ENCODE data around the gene GPR160. TPM values are rescaled to one million over a fixed set of nuclear protein-coding genes. Genes with fewer than 3 reads are reported as not detected.

The GPR160 gene
- total RNA-seq, 1 donor from 2014 or later = 2.6 TPM

DNA sequence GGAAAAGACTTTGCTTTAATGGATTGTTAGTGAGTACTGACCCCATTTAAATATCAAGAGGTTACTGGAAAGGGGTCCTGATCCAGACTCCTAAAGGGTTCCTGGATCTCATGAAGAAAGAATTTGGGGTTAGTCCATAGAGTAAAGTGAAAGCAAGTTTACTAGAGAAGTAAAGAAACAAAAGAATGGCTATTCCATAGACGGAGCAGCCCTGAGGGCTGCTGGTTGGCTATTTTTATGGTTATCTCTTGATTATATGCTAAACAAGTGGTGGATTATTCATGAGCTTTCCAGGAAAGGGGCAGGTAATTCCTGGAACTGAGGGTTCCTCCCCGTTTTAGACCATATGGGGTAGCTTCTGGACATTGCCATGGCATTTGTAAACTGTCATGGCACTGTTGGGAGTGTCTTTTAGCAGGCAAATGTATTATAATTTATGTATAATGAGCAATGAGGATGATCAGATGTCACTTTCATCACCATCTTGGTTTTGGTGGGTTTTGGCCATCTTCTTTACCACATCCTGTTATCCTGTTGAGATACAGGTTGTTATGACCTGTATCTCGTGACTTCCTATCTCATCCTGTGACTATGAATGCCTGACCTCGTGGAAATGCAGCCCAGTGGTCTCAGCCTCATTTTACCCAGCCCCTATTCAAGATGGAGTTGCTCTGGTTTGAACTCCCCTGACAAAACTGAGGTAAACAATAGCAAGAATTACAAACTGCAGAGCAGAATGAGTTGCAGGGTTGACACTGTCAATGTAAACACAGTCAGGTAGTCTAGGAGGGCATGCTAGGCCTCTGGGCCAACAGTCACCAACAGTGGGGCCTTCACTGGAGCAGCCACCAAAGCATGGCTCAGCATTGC, 10.3 kb upstream of the GPR160 start:
- no peak for DNase-seq (ENCODE audit: low read depth, low spot score)

GRCh38 chr3:170033489-170033888, 4.3 kb upstream of the GPR160 start:
- no peak for DNase-seq (ENCODE audit: low read depth, low spot score)

DNA sequence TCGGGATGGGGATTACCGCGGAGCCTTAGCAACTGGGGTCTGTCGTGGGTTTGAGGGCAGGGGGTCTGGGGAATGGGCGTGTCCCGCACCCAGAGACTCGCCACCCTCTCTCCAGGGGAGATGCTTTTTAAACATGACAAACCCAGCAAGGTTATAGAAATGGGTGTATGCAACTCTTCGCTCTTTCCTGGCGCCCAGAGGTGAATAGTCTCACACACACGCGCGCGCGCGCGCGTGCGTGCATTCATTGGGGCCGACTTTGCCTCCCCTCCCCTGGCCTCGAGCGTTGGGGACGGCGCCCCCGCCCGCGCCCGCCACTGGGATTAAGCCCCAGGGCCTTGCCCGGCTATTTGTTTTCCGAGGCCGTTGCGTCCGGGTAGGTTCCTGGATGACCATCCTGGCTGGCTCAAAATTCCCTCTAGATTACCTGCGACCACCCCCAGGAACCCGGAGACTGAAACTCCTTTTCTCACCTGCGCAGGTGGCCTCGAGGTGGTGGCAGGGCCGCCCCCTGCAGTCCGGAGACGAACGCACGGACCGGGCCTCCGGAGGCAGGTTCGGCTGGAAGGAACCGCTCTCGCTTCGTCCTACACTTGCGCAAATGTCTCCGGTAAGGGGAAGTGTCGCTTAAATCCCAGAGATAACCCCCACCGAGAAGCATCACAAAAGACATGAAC, 777 bp downstream of the GPR160 start:
- no peak for DNase-seq (ENCODE audit: low read depth, low spot score)

- DNase-seq (ENCODE audit: low read depth, low spot score) = no peak
Observed at GRCh38 chr3:170040418-170040817, 2.6 kb downstream of the GPR160 start.

- no peak for DNase-seq (ENCODE audit: low read depth, low spot score)
Observed at GRCh38 chr3:170043506-170043905, 5.7 kb downstream of the GPR160 start.

GRCh38 chr3:170044271-170044670, 6.5 kb downstream of the GPR160 start:
- no peak for DNase-seq (ENCODE audit: low read depth, low spot score)

DNA sequence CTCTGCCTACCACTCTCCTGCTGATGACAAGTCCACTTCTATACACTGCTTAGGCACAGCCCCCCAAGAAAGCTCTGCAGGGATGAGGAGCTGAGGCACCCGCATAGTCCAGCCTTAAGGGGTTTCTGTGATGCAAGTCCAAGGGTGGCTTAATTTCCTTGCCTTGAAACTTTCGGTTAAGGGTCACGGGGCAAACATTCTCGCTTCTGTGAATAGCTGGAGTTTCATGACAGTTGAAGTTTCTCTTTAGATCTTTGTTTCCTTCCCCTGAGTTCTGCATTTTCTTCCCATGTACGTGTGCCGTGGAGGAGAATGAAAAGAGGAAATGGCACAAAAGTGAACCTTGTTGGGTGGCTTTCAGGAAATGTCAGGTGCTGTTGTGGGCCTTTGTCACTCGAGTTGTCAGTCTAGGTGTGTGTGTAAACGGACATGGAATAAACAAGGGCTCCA, 7.0 kb downstream of the GPR160 start:
- DNase-seq (ENCODE audit: low read depth, low spot score) = no peak

DNA sequence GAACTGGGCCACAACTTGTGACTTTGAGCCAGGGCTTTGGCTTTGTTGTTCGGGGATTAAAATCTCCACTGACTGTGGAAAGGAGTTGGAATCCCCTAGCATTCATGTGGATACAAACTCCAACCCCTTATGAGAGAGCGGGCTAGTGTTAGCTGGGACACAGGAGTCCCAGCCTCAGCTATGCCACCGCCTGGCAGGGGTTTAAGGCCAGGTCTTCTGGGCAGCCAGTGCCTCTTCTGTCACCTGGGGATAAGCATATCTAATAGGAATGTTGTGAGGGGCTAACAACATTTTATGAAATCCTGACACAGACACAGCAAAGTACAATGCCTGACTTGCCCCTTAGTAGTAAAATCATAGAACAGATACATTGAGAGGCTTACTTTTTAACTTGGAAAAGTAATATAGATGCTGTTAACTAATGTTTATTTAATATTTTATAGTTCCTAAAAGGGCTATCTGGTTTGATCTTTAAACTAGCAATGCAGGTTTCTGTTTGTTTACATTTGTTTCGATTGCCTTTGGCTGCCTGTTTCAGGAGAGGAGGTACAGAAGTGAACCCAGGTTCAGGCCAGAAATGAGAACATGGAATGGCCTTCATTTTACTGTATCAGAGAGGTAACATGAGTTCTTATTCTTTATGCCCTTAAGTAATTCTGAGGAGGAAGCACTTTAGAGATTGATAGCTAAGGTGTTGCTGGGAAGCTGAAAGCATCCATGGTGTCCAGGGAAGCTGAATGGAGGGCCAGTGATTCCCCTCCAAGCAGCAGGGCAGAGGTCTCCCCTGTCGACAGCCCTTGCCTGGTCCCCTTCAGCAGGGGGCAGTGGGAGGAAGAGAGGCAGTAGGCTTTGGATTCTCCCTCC, 8.7 kb downstream of the GPR160 start:
- DNase-seq (ENCODE audit: low read depth, low spot score) = no peak

DNA sequence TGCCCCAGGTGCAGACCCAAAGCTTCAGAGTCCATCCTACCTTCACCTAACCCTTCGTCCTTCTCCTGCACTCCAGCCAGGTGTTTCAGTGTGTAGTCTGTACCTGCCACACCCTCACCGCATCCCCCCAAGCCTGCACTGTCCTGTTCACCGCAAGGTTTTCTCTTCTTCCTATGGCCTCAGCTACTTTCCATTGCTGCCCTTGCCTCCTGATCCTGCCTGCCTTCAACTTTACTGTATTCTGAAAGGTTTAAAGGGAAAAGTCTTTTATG, 9.3 kb downstream of the GPR160 start:
- no peak for DNase-seq (ENCODE audit: low read depth, low spot score)

DNA sequence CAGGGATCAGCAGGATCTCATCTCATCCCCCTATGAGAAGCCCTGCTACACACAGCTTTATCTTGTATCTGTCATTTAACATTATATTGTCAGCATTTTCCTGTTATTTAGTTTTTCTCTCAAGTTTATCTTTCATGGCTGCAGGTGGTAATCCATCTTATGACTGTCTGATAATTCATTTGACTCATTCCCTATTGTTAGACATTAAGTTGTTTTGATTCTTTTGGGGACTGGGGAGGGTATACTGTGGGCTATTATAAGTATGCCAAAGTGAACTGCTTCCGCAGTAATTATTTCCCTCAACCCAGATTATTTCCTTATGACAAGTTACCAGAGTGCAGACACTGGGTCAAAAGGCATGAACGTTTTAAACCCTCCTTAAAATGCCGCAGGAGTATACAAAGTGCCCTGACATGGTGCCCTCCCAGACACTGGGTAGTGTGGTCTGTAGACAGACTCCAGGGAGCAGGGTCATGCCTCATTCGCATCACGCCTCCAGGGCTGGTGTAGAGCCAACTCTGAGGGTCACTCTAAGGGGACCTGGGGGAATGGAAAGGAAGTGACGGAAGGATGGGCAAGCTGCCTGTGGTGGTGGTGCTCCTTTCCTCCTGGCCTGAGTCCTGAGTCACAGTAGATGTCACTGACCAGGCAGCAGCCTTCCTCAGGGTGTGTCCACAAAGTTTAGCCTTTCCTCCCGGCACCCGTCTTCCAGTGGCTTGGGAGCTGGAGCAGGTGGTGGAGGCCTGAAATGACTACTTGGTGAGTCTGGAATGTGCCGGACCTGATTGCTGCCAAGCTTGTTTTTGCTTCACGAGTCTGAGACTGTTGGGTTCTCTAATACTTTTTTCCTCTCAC, 11.6 kb downstream of the GPR160 start:
- DNase-seq (ENCODE audit: low read depth, low spot score) = peak; percentile 19

DNA sequence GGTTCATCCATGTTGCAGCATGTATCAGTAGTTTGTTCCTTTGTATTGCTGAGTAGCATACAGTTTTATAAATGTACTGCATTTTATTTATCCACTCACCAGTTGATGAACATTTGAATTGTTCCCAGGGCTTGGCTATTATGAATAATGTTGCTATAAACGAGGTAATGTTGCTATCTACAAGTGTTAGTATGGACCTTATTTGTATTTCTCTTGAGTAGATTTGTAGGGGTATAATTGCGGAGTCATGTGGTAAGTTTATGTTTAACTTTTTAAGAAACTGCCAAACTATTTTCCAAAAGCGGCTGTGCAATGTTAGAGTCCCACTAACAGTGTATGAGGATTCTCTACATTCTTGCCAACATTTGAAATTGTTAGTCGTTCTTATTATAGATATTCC, 13.0 kb downstream of the GPR160 start:
- DNase-seq (ENCODE audit: low read depth, low spot score) = no peak

GRCh38 chr3:170052398-170052797, 14.6 kb downstream of the GPR160 start:
- no peak for DNase-seq (ENCODE audit: low read depth, low spot score)

GRCh38 chr3:170054204-170054603, 16.4 kb downstream of the GPR160 start:
- DNase-seq (ENCODE audit: low read depth, low spot score) = no peak

DNA sequence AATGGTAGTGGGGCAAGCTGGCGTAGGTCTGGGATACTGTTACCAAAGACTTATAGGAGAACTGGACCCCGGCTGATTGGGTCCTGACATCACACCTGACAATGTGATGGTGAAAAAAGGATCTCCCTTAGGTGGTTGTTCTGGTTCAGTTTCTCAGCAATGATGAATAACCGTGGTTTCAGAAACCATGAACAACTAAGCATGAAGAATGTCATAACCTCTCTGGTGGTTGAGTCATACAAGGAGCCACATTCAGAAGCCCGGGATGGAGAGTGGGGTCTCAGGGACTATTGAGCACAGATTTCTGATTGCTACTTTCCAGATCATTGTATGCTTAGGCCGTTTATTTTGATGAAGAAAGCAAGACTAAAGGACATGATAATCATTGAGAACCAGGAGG, 17.4 kb downstream of the GPR160 start:
- DNase-seq (ENCODE audit: low read depth, low spot score) = no peak

- no peak for DNase-seq (ENCODE audit: low read depth, low spot score)
Observed at GRCh38 chr3:170056710-170057454, 19.1 kb downstream of the GPR160 start.

DNA sequence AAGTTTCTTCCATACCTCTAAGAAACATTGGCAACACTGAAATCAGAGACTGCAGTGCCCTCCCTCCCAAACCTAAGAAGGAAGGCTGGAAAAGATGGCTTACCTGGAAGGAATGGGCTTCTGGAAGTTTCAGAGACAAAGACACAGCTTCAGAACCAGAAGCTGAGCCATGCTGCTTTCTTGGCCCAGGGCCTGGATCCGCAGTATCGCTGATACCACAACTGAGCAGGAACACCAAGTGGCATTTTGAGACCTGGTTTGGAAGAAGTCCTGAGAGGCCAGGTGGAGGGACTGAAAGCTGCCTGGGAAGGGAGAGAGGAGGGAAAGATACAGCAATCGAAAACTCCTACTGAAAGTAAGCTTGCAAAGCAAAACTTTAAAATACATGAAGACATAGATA, 19.8 kb downstream of the GPR160 start:
- DNase-seq (ENCODE audit: low read depth, low spot score) = no peak

DNA sequence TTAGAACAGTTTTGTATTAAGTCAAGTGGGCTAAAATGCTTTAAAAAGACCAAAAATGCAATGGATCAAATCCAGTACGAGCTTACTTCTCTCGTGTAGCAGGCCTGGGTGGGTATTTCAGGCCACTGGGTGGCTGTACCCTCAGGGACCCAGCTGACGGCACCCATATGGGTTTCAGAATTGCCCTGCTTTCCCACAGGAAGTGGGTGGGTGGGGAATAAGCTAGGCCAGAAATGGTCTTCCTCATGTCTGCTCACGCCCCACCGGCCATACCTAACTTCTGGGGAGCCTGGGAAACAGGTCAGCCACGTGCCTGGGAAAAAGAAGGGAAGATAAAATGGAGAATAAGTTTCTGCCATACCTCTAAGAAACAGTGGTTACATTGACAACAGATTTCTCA, 20.3 kb downstream of the GPR160 start:
- DNase-seq (ENCODE audit: low read depth, low spot score) = no peak

DNA sequence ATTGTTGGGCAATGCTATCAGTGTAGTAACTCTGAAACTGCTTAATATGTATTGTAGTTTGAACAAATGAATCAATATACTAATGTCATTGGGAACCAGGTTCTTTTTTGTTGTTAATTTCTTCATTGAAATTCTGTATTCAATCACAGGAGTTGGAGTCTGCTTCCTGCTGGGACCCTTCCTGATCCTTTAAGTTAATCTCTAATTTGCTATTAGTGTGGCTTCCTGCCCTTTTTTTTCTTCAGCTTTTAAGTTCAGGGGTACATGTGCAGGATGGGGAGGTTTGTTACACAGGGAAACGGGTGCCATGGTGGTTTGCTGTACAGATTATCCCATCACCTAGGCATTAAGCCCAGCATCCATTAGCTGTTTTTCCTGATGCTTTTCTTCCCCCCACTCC, 21.7 kb downstream of the GPR160 start:
- no peak for DNase-seq (ENCODE audit: low read depth, low spot score)

DNA sequence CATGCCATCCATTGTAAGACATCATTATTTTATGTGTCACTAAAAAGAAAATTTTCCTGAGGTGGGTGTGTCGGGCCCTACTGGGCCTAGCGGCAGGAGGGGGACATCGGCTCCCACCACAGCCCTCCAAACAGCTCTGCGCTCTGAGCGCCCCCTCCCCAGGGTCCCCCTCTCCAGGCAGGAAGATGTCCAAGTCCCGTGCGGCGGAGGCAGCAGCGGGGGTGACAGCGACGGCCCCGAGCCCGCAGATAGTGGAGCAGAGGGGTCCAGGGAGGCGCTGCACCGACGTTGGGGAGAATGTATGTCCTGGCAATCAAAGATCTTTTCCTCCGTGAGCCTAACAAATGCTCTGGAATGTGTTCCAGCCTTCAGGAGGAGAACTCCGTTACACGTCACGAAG, 24.3 kb downstream of the GPR160 start:
- no peak for DNase-seq (ENCODE audit: low read depth, low spot score)

GRCh38 chr3:170062769-170063168, 25.0 kb downstream of the GPR160 start:
- no peak for DNase-seq (ENCODE audit: low read depth, low spot score)

DNA sequence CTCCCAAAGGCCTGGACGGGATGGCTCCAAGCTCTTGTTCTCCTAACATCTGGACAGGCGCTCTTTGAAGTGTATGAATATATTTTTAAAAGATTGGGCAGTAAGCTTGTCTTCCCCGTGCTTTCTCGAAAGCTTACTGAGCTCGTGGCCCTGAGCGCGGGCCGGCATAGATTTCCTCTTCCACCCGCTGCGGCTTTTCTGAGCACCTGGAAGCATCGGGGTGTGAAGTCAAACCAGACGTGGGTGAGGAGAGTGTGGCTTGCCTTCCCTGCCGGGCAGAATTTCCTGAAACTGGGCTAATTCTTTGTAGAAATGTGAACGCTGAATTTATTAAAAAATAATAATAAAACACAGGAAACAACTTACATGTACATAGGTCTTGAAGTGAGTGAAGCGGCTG, 25.9 kb downstream of the GPR160 start:
- DNase-seq (ENCODE audit: low read depth, low spot score) = no peak
